GM12874 (cell line): ENCODE measurements around the gene URGCP.

ENCODE experiments used
- TF ChIP-seq, protein P1 (sequence below): IDR thresholded peaks from 2 replicates; pipeline ENCODE4 v1.5.1; 2011; ENCODE audit warnings: low read depth, mild to moderate bottlenecking, control low read depth, low read length, moderate library complexity; ENCODE audit not compliant: insufficient read depth

The URGCP gene

DNA sequence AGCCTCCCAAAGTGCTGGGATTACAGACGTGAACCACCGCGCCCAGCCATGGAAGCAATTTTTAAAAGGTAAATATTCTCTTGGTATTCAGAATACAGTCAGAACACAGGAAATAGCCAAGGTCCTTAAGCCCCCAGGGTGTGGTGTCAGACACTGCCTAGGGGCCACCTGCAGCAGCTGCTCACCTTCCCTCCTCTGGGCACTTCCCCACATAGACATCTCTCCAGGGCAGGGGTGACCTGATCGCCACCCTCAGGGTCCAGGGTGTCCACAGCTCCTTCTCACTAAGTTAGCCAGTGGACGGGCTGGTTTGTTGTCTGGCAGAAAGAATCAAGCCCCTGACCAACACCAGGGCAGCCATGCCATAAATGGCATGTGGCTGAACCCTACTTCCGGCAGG is 15.9 kb downstream of the URGCP start:
- TF ChIP-seq, protein P1, sequence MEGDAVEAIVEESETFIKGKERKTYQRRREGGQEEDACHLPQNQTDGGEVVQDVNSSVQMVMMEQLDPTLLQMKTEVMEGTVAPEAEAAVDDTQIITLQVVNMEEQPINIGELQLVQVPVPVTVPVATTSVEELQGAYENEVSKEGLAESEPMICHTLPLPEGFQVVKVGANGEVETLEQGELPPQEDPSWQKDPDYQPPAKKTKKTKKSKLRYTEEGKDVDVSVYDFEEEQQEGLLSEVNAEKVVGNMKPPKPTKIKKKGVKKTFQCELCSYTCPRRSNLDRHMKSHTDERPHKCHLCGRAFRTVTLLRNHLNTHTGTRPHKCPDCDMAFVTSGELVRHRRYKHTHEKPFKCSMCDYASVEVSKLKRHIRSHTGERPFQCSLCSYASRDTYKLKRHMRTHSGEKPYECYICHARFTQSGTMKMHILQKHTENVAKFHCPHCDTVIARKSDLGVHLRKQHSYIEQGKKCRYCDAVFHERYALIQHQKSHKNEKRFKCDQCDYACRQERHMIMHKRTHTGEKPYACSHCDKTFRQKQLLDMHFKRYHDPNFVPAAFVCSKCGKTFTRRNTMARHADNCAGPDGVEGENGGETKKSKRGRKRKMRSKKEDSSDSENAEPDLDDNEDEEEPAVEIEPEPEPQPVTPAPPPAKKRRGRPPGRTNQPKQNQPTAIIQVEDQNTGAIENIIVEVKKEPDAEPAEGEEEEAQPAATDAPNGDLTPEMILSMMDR, result no peak

- TF ChIP-seq, protein P1, result no peak
Measured at GRCh38 chr7:43888993-43889945, 17.1 kb downstream of the URGCP start.

DNA sequence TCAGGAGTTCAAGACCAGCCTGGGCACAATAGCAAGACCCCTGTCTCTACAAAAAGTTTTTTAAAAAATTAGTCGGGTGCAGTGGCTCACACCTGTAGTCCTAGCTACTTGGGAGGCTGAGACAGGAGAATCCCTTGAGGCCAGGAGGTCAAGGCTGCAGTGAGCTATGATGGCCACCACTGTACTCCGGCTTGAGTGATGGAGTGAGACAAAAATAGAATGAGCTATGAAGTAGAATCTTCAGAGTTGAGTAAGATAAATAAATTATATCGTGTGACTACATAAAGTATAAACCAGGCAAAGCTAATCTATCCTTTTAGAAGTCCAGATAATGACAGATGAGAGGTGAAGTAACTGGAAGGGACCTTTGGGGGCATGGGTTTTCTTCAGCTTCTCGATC is 21.8 kb downstream of the URGCP start:
- TF ChIP-seq, protein P1, result no peak

DNA sequence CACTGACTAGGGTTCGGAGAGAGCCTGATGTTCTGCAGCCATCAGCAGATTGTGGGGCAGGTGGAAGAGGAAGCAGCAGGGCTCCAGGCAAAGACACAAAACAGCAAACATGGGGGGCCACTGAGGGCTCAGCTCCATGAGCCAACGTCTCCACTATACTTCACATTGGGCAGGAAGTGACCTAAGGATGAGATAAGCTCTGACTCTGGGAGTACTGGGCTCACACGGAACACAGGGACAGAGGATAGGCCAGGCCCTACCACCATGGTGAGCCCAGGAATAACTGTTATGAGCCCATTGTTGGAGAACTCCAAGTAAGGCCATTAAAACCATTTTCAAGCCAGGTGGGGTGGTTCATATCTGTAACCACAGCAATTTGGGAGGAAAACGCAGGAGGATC is 22.2 kb downstream of the URGCP start:
- TF ChIP-seq, protein P1, result no peak

DNA sequence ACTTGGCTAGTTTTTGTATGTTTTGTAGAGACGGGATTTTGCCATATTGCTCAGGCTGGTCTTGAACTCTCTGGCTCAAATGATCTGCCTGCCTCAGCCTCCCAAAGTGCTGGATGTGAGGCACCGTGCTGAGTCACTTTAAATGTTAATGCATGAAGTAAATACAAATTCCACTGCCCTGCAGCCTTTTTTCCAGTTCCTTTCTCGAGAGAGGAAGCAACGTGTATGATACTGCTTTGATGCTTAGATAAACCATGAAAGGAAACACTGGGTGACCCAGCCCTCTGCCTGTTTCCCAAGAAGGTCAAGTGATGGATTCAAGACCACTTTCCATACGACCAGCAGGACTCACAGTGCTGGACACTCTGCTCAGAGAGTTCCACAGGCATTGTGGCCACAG is 25.8 kb downstream of the URGCP start:
- TF ChIP-seq, protein P1, result no peak

- TF ChIP-seq, protein P1, result no peak
Measured at GRCh38 chr7:43879477-43879876, 26.9 kb downstream of the URGCP start.

- TF ChIP-seq, protein P1, result no peak
Measured at GRCh38 chr7:43878867-43879266, 27.5 kb downstream of the URGCP start.
